ENCODE data around the gene ZNF532.
"Not testable (repeated sequence)": the region's sequence is repeated elsewhere in the genome, so short reads cannot be mapped to it uniquely, and the experiment has no call there.

ZNF532 gene

GRCh38 chr18:58827886-58828285 lies 36.8 kb upstream of the ZNF532 start:
- H3K9ac ChIP-seq (ENCODE audit: insufficient read length), result no peak overlapping the region
- H3K36me3 ChIP-seq (ENCODE audit: insufficient read depth, low read length), result no peaks in the 10 kb centered on the region
- no peak overlapping the region for H3K4me3 ChIP-seq
- DNase-seq (ENCODE audit: low read depth, low spot score), result no peak
- no peak for TF ChIP-seq EZH2 (IDR thresholded peaks at IDR 0.05)
- no peak for TF ChIP-seq POLR2AphosphoS5 (IDR thresholded peaks at IDR 0.05; ENCODE audit: borderline replicate concordance, low read depth, low read length)
- no peak overlapping the region for H3K27ac ChIP-seq
- no peaks in the 10 kb centered on the region for H3K9me3 ChIP-seq (ENCODE audit: low read depth, low read length)

GRCh38 chr18:58828399-58829121 lies 36.1 kb upstream of the ZNF532 start:
- Histone ChIP-seq H3K9me3 (ENCODE audit: low read depth, low read length) (no peaks in the 10 kb centered on the region), H3K4me3 (no peak overlapping the region), H3K9ac (ENCODE audit: insufficient read length) (no peak overlapping the region), H3K36me3 (ENCODE audit: insufficient read depth, low read length) (no peaks in the 10 kb centered on the region), H3K27ac (no peak overlapping the region)
- no peak for TF ChIP-seq EZH2 (IDR thresholded peaks at IDR 0.05)
- TF ChIP-seq FOXP2 (optimal IDR thresholded peaks at IDR 0.05; ENCODE audit: control extremely low read depth, extremely low read length, insufficient read depth), result no peak
- TF ChIP-seq POLR2AphosphoS5 (IDR thresholded peaks at IDR 0.05; ENCODE audit: borderline replicate concordance, low read depth, low read length), result no peak
- no peak for DNase-seq (ENCODE audit: low read depth, low spot score)

GRCh38 chr18:58829263-58829662 lies 35.4 kb upstream of the ZNF532 start:
- TF ChIP-seq FOXP2 (optimal IDR thresholded peaks at IDR 0.05; ENCODE audit: control extremely low read depth, extremely low read length, insufficient read depth) (no peak), POLR2AphosphoS5 (IDR thresholded peaks at IDR 0.05; ENCODE audit: borderline replicate concordance, low read depth, low read length) (no peak), EZH2 (IDR thresholded peaks at IDR 0.05) (no peak)
- Histone ChIP-seq H3K36me3 (ENCODE audit: insufficient read depth, low read length) (no peaks in the 10 kb centered on the region), H3K27ac (no peak overlapping the region), H3K9me3 (ENCODE audit: low read depth, low read length) (no peaks in the 10 kb centered on the region), H3K4me3 (no peak overlapping the region), H3K9ac (ENCODE audit: insufficient read length) (no peak overlapping the region)
- DNase-seq (ENCODE audit: low read depth, low spot score), result no peak

- not testable (repeated sequence) for H3K36me3 ChIP-seq (ENCODE audit: insufficient read depth, low read length); H3K9ac ChIP-seq (ENCODE audit: insufficient read length); DNase-seq (ENCODE audit: low read depth, low spot score); H3K4me3 ChIP-seq; H3K9me3 ChIP-seq (ENCODE audit: low read depth, low read length); H3K27ac ChIP-seq
Observed at GRCh38 chr18:58829886-58830285, 34.8 kb upstream of the ZNF532 start.

GRCh38 chr18:58831606-58832005 lies 33.1 kb upstream of the ZNF532 start:
- no peak for DNase-seq (ENCODE audit: low read depth, low spot score)
- H3K9me3 ChIP-seq (ENCODE audit: low read depth, low read length), result no peaks in the 10 kb centered on the region
- H3K36me3 ChIP-seq (ENCODE audit: insufficient read depth, low read length), result no peaks in the 10 kb centered on the region
- no peak overlapping the region for H3K9ac ChIP-seq (ENCODE audit: insufficient read length)
- no peak overlapping the region for H3K4me3 ChIP-seq
- H3K27ac ChIP-seq, result no peak overlapping the region
- TF ChIP-seq POLR2AphosphoS5 (IDR thresholded peaks at IDR 0.05; ENCODE audit: borderline replicate concordance, low read depth, low read length), result no peak
- no peak for TF ChIP-seq EZH2 (IDR thresholded peaks at IDR 0.05)
- no peak for TF ChIP-seq FOXP2 (optimal IDR thresholded peaks at IDR 0.05; ENCODE audit: control extremely low read depth, extremely low read length, insufficient read depth)

- no peak overlapping the region for H3K4me3 ChIP-seq
- TF ChIP-seq EZH2 (IDR thresholded peaks at IDR 0.05) (no peak), FOXP2 (optimal IDR thresholded peaks at IDR 0.05; ENCODE audit: control extremely low read depth, extremely low read length, insufficient read depth) (no peak), POLR2AphosphoS5 (IDR thresholded peaks at IDR 0.05; ENCODE audit: borderline replicate concordance, low read depth, low read length) (no peak)
- H3K9me3 ChIP-seq (ENCODE audit: low read depth, low read length), result no peaks in the 10 kb centered on the region
- H3K36me3 ChIP-seq (ENCODE audit: insufficient read depth, low read length), result no peaks in the 10 kb centered on the region
- no peak overlapping the region for H3K27ac ChIP-seq
- no peak overlapping the region for H3K9ac ChIP-seq (ENCODE audit: insufficient read length)
- no peak for DNase-seq (ENCODE audit: low read depth, low spot score)
Observed at GRCh38 chr18:58838165-58838860, 26.4 kb upstream of the ZNF532 start.

- Histone ChIP-seq H3K4me3 (no peak overlapping the region), H3K9ac (ENCODE audit: insufficient read length) (no peak overlapping the region), H3K27ac (no peak overlapping the region), H3K36me3 (ENCODE audit: insufficient read depth, low read length) (no peaks in the 10 kb centered on the region), H3K9me3 (ENCODE audit: low read depth, low read length) (no peaks in the 10 kb centered on the region)
- TF ChIP-seq EZH2 (IDR thresholded peaks at IDR 0.05), result no peak
- no peak for TF ChIP-seq FOXP2 (optimal IDR thresholded peaks at IDR 0.05; ENCODE audit: control extremely low read depth, extremely low read length, insufficient read depth)
- TF ChIP-seq POLR2AphosphoS5 (IDR thresholded peaks at IDR 0.05; ENCODE audit: borderline replicate concordance, low read depth, low read length), result no peak
- DNase-seq (ENCODE audit: low read depth, low spot score), result no peak
Observed at GRCh38 chr18:58838946-58839345, 25.7 kb upstream of the ZNF532 start.

- no peak overlapping the region for H3K27ac ChIP-seq
- H3K4me3 ChIP-seq, result no peak overlapping the region
- H3K9ac ChIP-seq (ENCODE audit: insufficient read length), result no peak overlapping the region
- H3K9me3 ChIP-seq (ENCODE audit: low read depth, low read length), result no peaks in the 10 kb centered on the region
- H3K36me3 ChIP-seq (ENCODE audit: insufficient read depth, low read length), result no peaks in the 10 kb centered on the region
- no peak for TF ChIP-seq POLR2AphosphoS5 (IDR thresholded peaks at IDR 0.05; ENCODE audit: borderline replicate concordance, low read depth, low read length)
- no peak for TF ChIP-seq EZH2 (IDR thresholded peaks at IDR 0.05)
- TF ChIP-seq FOXP2 (optimal IDR thresholded peaks at IDR 0.05; ENCODE audit: control extremely low read depth, extremely low read length, insufficient read depth), result no peak
- no peak for DNase-seq (ENCODE audit: low read depth, low spot score)
Observed at GRCh38 chr18:58842978-58843687, 21.5 kb upstream of the ZNF532 start.

All from SK-N-MC (cell line).